Liver (tissue), 3 donors: Measurements from ENCODE around the gene TPRN.

Experiments
- CTCF ChIP-seq: fragments of 150-350 bp; IDR thresholded peaks from 2 replicates; pipeline ENCODE4 v1.5.1; 2017; ENCODE audit warnings: improper control_type of control experiment, low read depth, low read length; ENCODE audit not compliant: missing input control
- HNF4A ChIP-seq, 2 donors: conservative IDR thresholded peaks; 2 replicates each; pipeline ENCODE4 v1.6.1; 2016; ENCODE audit warnings: antibody characterized with exemption in 2 of 2, mild to moderate bottlenecking in 2 of 2
- donor health status: healthy.
- donor health status: healthy.

- TF ChIP-seq CTCF (no peak), HNF4A (conservative IDR thresholded peaks at IDR 0.05) (peak; percentile 13 to 24)
Measured at GRCh38 chr9:137223078-137223970, 22.8 kb upstream of the TPRN start.
